Measurements from ENCODE around the gene FAHD2B.
"Not testable (repeated sequence)": the region's sequence is repeated elsewhere in the genome, so short reads cannot be mapped to it uniquely, and the experiment has no call there.

Gene FAHD2B

DNA sequence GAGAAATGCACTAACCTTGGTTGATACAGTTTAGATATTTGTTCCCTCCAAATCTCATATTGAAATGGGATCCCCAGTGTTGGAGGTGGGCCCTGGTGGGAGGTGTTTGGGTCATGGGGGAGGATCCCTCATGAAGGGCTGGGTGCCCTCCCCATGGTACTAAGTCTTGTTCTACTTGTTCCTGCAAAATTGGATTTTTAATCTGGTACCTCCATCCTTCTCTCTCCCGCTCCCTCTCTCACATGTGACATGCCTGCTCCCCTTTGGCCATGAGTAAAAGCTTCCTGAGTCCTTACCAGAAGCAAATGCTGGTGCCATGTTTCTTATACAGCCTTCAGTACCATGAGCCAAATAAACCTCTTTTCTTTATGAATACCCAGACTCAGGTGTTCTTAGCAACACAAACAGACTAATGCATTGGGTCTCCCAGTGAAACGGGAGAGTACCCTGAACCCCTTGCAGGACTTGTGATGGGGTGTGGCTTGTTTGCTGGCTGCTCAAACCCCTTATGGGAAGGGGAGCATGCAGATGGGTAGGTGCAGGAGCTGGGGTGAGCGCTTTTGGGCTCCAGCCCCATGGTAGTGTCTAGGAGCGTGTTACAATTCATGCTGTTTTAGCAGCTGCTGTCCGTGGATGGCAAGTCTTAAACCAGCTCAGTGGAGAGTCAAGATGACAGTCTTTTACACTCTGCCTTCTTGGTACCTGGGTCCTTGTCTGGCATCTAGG is 27.2 kb downstream of the FAHD2B start:
- no peak for DNase-seq

DNA sequence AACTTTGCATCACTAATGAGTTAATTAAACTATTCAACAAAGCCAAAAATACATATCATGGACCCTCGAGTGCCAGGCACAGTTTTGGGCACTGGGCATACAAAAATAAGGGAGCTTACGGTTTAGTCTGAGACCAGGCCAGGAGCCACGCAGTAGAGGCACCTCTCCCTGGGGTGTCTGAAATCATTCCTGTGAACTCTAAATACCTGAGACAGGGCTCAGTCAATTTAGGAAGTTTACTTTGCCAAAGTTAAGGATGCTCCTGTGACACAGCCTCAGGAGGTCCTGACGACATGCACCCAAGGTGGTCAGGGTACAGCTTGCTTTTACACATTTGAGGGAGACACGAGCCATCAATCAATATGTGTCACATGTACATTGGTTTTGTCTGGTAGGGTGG is 28.7 kb downstream of the FAHD2B start:
- not testable (repeated sequence) for DNase-seq

DNA sequence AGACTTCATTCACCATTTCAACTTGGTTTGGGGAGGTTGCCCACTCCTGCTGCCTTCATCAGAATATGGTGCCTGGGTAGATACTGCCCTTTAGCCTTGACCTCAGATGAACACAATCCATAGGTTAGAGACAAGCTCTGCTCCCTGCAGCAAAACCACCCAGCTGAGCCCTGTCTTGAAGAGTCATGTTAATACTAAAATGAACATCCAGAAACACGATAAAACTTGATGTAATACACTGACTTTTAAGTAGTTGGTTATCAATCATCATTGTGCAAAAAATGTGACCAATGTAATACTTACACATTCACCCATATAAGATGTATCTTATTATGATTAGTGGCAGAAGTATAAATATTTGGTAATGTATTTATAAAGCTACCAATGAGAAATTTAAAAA is 32.7 kb downstream of the FAHD2B start:
- DNase-seq, result not testable (repeated sequence)

DNA sequence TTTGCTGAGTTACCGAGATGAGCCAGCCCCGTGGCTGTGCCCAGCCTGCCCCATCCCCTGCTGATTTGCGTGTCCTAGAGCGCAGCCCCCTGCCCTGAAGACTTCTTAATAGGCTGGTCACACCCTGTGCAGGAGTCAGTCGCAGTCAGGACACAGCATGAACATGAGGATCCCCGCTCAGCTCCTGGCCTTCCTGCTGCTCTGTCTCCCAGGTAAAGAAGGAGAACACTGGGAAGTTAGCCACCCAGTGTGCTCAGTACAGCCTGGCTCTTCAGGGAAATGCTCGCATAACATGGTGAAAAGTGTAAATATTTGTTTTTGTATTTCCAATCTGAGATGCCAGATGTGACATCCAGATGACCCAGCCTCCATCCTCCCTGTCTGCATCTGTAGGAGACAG is 34.9 kb downstream of the FAHD2B start:
- not testable (repeated sequence) for DNase-seq

DNA sequence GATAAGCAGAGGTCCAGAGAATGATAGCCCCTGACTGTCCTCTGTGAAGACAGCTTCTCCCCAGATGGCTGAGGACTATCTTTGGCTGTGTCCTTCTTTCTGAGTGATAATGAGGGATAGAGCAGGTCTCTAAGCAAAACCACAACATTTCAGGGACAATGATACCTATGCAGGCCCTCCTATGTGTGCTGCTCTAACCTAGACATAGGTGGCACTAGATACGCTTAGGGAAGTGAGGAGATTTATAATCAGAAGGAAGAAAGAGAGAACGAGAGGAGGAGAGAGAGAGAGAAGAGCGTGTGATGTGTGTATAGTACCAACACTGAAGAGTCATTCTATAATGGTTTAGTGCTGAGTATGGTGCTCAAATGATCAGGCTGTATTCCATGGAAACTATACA is 38.5 kb downstream of the FAHD2B start:
- not testable (repeated sequence) for DNase-seq

DNA sequence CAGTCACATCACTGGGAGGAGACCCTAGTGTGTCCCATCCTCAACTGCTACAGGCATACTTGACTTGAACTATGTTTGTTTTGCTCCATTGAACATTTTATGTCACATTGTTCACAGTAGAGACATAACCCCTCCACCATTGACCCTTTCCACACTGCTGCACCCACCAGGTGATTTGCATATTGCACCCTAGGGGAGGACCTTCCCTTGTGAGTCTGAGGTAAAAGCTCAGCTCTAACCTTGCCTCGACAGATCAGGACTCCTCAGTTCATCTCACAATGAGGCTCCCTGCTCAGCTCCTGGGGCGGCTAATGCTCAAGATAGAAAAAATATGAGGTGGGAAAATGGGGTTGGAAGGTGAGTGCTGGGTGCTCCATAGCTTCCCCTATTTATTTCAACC is 44.6 kb downstream of the FAHD2B start:
- DNase-seq, result not testable (repeated sequence)

DNA sequence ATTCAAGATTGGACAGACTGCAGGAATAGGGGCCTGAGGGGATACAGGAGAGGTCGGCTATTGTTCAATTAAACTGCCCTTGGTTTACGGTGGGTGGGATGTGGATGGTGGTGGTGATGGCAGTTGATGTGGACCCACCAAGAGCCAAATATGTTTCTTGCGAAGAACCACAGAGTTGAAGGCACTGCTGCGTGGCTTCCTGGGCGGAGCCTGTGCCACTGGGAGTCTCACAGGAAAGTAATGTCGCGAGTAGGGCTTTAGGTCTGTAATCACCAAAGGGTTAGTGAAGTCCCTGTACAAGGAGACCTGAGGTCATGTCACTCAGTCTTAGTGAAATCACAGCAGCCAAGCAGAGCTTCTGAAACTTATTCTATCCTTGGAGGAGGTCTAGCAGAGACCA is 46.2 kb downstream of the FAHD2B start:
- not testable (repeated sequence) for DNase-seq

DNA sequence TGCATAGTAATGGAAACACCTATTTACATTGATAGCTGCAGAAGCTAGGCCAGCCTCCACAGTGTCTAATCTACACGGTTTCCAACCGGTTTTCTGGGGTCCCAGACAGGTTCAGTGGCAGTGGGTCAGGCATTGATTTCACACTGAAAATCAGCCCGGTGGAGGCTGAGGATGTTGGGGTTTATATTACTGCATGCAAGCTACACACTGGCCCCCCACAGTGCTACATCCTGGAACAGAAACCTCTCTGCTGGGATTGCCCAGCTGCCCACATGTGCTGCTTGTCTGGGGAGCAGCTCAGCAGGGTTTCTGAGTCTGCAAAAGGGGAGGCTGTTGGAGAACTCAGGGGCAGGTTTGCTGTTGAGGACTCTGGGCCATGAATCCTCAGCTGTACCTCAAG is 48.0 kb downstream of the FAHD2B start:
- DNase-seq, result not testable (repeated sequence)

DNA sequence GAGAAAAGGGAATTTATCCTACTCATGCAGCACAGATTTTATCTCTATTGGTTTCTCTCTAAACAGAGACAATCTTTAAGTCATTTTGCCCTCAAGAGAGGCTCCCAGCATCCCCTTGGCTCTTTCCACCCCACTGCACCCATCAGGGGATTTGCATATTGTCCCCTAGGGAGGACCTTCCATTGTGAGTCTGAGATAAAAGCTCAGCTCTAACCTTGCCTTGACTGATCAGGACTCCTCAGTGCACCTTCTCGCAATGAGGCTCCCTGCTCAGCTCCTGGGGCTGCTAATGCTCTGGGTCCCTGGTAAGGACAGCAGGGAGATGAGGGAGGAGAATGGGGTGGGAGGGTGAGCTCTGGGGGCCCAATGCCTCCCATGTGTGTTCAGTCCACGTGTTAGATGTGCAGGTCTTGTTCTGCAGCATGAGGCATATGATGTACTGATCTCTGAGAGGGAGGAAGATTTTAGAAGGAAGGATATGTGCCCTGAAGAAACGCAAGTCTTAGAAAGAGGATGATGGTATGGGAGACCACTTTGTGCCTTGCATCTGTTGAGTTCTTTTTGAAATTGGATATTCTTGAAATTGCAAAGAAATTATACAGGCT is 48.7 kb downstream of the FAHD2B start:
- not testable (repeated sequence) for DNase-seq

All from stimulated activated CD4-positive, alpha-beta T cell treated with anti-CD3 and anti-CD28 coated beads, Interleukin-4, amount 100 ng/mL, for 4 hours (primary cell).